HFF-Myc (cell line): ENCODE results near the gene NEU4.

Source experiments
- DNase-seq: peaks from one replicate; pipeline ENCODE4 v3.0.0-alpha.2; 2011; ENCODE audit warnings: low read depth; ENCODE audit errors: extremely low read depth
- H3K4me3 ChIP-seq: replicated peaks from 2 replicates; pipeline ENCODE4 v1.5.1; 2011; ENCODE audit warnings: low read depth, mild to moderate bottlenecking, control low read depth, low read length
- CTCF ChIP-seq: IDR thresholded peaks from 2 replicates; pipeline ENCODE4 v1.5.1; 2012; ENCODE audit warnings: mild to moderate bottlenecking, low read depth, low read length, control low read depth; ENCODE audit errors: missing control alignments

NEU4 gene

GRCh38 chr2:241835611-241836010, 26.6 kb downstream of the NEU4 start:
- no peak for TF ChIP-seq CTCF
- no peak for DNase-seq
- H3K4me3 ChIP-seq: no peak overlapping the region

GRCh38 chr2:241836292-241836691, 27.3 kb downstream of the NEU4 start:
- DNase-seq: no peak
- no peak for TF ChIP-seq CTCF
- no peak overlapping the region for H3K4me3 ChIP-seq

- TF ChIP-seq CTCF: no peak
- no peak overlapping the region for H3K4me3 ChIP-seq
- DNase-seq: no peak
These were observed 28.4 kb downstream of the NEU4 start for GRCh38 chr2:241837197-241837965.

- no peak for TF ChIP-seq CTCF
These were observed 32.4 kb downstream of the NEU4 start for GRCh38 chr2:241841181-241842066.

GRCh38 chr2:241842067-241842415, 33.0 kb downstream of the NEU4 start:
- H3K4me3 ChIP-seq: no peak overlapping the region
- no peak for TF ChIP-seq CTCF
- DNase-seq: no peak

More at GRCh38 chr2:241841181-241842066, 32.4 kb downstream of the NEU4 start:
- no peak for DNase-seq
- H3K4me3 ChIP-seq: no peak overlapping the region

GRCh38 chr2:241842620-241843211, 33.7 kb downstream of the NEU4 start:
- H3K4me3 ChIP-seq: no peak overlapping the region
- no peak for TF ChIP-seq CTCF
- no peak for DNase-seq
